WTC11 (cell line): ENCODE data around the gene CPVL. TPM values are rescaled to one million over a fixed set of nuclear protein-coding genes. Genes with fewer than 3 reads are reported as not detected.

Experiments used
- ATAC-seq: fragments of 200-7000 bp; cut with Tn5 transposase; 2 replicates; pipeline ENCODE4 v1.10.0; 2021; ENCODE audit warnings: mild to moderate bottlenecking, moderate library complexity
- CTCF ChIA-PET: fragments of 300-600 bp; sonication (Branson Sonifier 250); formaldehyde crosslinking; loops from one replicate; lab custom pipeline; 2021; ENCODE audit warnings: antibody characterized with exemption; lab: Charles Lee
- POLR2A ChIA-PET: fragments of 350-600 bp; sonication (Branson Sonifier 250); formaldehyde crosslinking; loops from one replicate; lab custom pipeline; 2021; ENCODE audit warnings: antibody characterized with exemption; lab: Charles Lee
- DNase-seq: peaks from one replicate; pipeline ENCODE4 v3.0.0; 2021; ENCODE audit warnings: low spot score
- H3K27ac Mint-ChIP-seq: 2 replicates; pipeline ENCODE4 v1.8.0; 2021; ENCODE audit warnings: mixed read lengths
- H3K27me3 Mint-ChIP-seq: 2 replicates; pipeline ENCODE4 v1.8.0; 2021; ENCODE audit warnings: low read depth, mild to moderate bottlenecking, moderate library complexity, mixed read lengths
- H3K36me3 Mint-ChIP-seq: 2 replicates; pipeline ENCODE4 v1.8.0; 2021; ENCODE audit warnings: mixed read lengths
- H3K4me1 Mint-ChIP-seq: 2 replicates; pipeline ENCODE4 v1.8.0; 2022; ENCODE audit warnings: mixed read lengths
- H3K4me3 Mint-ChIP-seq: 2 replicates; pipeline ENCODE4 v1.8.0; 2021; ENCODE audit warnings: mild to moderate bottlenecking, moderate library complexity, mixed read lengths
- H3K9me3 Mint-ChIP-seq: 2 replicates; pipeline ENCODE4 v1.8.0; 2021; ENCODE audit warnings: mixed read lengths
- CBFB ChIP-seq: sonication (generic); formaldehyde crosslinking; IDR thresholded peaks from 2 replicates; pipeline ENCODE4 v1.8.1; 2022; ENCODE audit warnings: mild to moderate bottlenecking, low read depth, missing genetic modification reagents
- CREB1 ChIP-seq: sonication (generic); formaldehyde crosslinking; IDR thresholded peaks from 2 replicates; pipeline ENCODE4 v1.8.0; 2023; ENCODE audit warnings: mild to moderate bottlenecking, missing genetic modification reagents
- ESRRA ChIP-seq: sonication (generic); formaldehyde crosslinking; IDR thresholded peaks from 2 replicates; pipeline ENCODE4 v1.8.1; 2022; ENCODE audit warnings: mild to moderate bottlenecking, missing genetic modification reagents, borderline replicate concordance
- GABPB1 ChIP-seq: sonication (generic); formaldehyde crosslinking; IDR thresholded peaks from 2 replicates; pipeline ENCODE4 v1.8.1; 2023; ENCODE audit warnings: mild to moderate bottlenecking, missing genetic modification reagents
- GTF2I ChIP-seq: fragments of 250-450 bp; sonication (Bioruptor Pico); conservative IDR thresholded peaks from 2 replicates; pipeline ENCODE4 v1.4.0; 2021; ENCODE audit warnings: mild to moderate bottlenecking
- IRF2 ChIP-seq: sonication (generic); formaldehyde crosslinking; IDR thresholded peaks from 2 replicates; pipeline ENCODE4 v1.8.0; 2022; ENCODE audit warnings: low read depth, missing genetic modification reagents, borderline replicate concordance
- JAZF1 ChIP-seq: fragments of 250-450 bp; sonication (Bioruptor Pico); IDR thresholded peaks from 2 replicates; pipeline ENCODE4 v1.9.0; 2021; ENCODE audit warnings: moderate library complexity, mild to moderate bottlenecking, inconsistent platforms
- JUN ChIP-seq: sonication (generic); formaldehyde crosslinking; IDR thresholded peaks from 2 replicates; pipeline ENCODE4 v1.8.0; 2023; ENCODE audit warnings: mild to moderate bottlenecking, missing genetic modification reagents
- NFATC4 ChIP-seq: fragments of 250-450 bp; sonication (Bioruptor Pico); IDR thresholded peaks from 2 replicates; pipeline ENCODE4 v1.9.0; 2021; ENCODE audit warnings: mild to moderate bottlenecking
- NFYB ChIP-seq: sonication (generic); formaldehyde crosslinking; conservative IDR thresholded peaks from 2 replicates; pipeline ENCODE4 v1.8.0; 2022; ENCODE audit warnings: low read depth, missing genetic modification reagents
- NR2C2 ChIP-seq: sonication (generic); formaldehyde crosslinking; IDR thresholded peaks from 2 replicates; pipeline ENCODE4 v1.8.0; 2022; ENCODE audit warnings: mild to moderate bottlenecking, missing genetic modification reagents
- NR3C1 ChIP-seq: sonication (generic); formaldehyde crosslinking; conservative IDR thresholded peaks from 2 replicates; pipeline ENCODE4 v1.8.1; 2023; ENCODE audit warnings: low read depth, mild to moderate bottlenecking, missing genetic modification reagents
- PRRX2 ChIP-seq: fragments of 250-450 bp; sonication (Bioruptor Pico); IDR thresholded peaks from 2 replicates; pipeline ENCODE4 v1.8.0; 2021; ENCODE audit warnings: mild to moderate bottlenecking
- RELA ChIP-seq: sonication (generic); formaldehyde crosslinking; IDR thresholded peaks from 2 replicates; pipeline ENCODE4 v1.8.1; 2022; ENCODE audit warnings: missing genetic modification reagents, mild to moderate bottlenecking, borderline replicate concordance
- RORB ChIP-seq: fragments of 250-450 bp; sonication (Bioruptor Pico); IDR thresholded peaks from 2 replicates; pipeline ENCODE4 v1.9.0; 2021; ENCODE audit warnings: mild to moderate bottlenecking
- SMAD3 ChIP-seq: sonication (generic); formaldehyde crosslinking; IDR thresholded peaks from 2 replicates; pipeline ENCODE4 v1.8.0; 2022; ENCODE audit warnings: missing genetic modification reagents, mild to moderate bottlenecking, borderline replicate concordance
- SMAD4 ChIP-seq: sonication (generic); formaldehyde crosslinking; IDR thresholded peaks from 2 replicates; pipeline ENCODE4 v1.8.0; 2022; ENCODE audit warnings: mild to moderate bottlenecking, missing genetic modification reagents
- SP1 ChIP-seq: sonication (generic); formaldehyde crosslinking; conservative IDR thresholded peaks from 2 replicates; pipeline ENCODE4 v1.8.1; 2022; ENCODE audit warnings: missing genetic modification reagents
- TCF7 ChIP-seq: sonication (generic); formaldehyde crosslinking; IDR thresholded peaks from 2 replicates; pipeline ENCODE4 v1.8.0; 2022; ENCODE audit warnings: mild to moderate bottlenecking, low read depth, missing genetic modification reagents, moderate library complexity
- TEAD4 ChIP-seq: sonication (generic); formaldehyde crosslinking; IDR thresholded peaks from 2 replicates; pipeline ENCODE4 v1.8.0; 2022; ENCODE audit warnings: mild to moderate bottlenecking, missing genetic modification reagents
- ZNF263 ChIP-seq: sonication (generic); formaldehyde crosslinking; IDR thresholded peaks from 2 replicates; pipeline ENCODE4 v1.8.1; 2022; ENCODE audit warnings: low read depth, mild to moderate bottlenecking, moderate library complexity, missing genetic modification reagents
- ZNF317 ChIP-seq: sonication (generic); formaldehyde crosslinking; IDR thresholded peaks from 2 replicates; pipeline ENCODE4 v1.8.1; 2023; ENCODE audit warnings: low read depth, mild to moderate bottlenecking, moderate library complexity, missing genetic modification reagents, borderline replicate concordance
- ZNF423 ChIP-seq: fragments of 250-450 bp; sonication (Bioruptor Pico); IDR thresholded peaks from 2 replicates; pipeline ENCODE4 v2.1.2; 2022; ENCODE audit warnings: mild to moderate bottlenecking, moderate library complexity
- total RNA-seq: library from RNA; stranded (reverse); gene quantifications from 3 replicates; pipeline ENCODE4 v1.2.3, GENCODE V29; 2021
- TF ChIP-seq, protein P1 (sequence below): sonication (generic); formaldehyde crosslinking; IDR thresholded peaks from 2 replicates; pipeline ENCODE4 v1.8.1; 2023; ENCODE audit warnings: mild to moderate bottlenecking, missing genetic modification reagents
- TF ChIP-seq, protein P2 (sequence below): sonication (generic); formaldehyde crosslinking; IDR thresholded peaks from 2 replicates; pipeline ENCODE4 v1.8.1; 2022; ENCODE audit warnings: mild to moderate bottlenecking, moderate library complexity, missing genetic modification reagents
- TF ChIP-seq, protein P3 (sequence below): sonication (generic); formaldehyde crosslinking; IDR thresholded peaks from 2 replicates; pipeline ENCODE4 v1.8.0; 2023; ENCODE audit warnings: missing genetic modification reagents
- TF ChIP-seq, protein P4 (sequence below): sonication (generic); formaldehyde crosslinking; IDR thresholded peaks from 2 replicates; pipeline ENCODE4 v1.8.1; 2023; ENCODE audit warnings: mild to moderate bottlenecking, missing genetic modification reagents, moderate library complexity
- TF ChIP-seq, protein P5 (sequence below): fragments of 250-450 bp; sonication (Bioruptor Pico); conservative IDR thresholded peaks from 2 replicates; pipeline ENCODE4 v1.9.0; 2021; ENCODE audit warnings: mild to moderate bottlenecking
- TF ChIP-seq, protein P6 (sequence below): sonication (generic); formaldehyde crosslinking; IDR thresholded peaks from 2 replicates; pipeline ENCODE4 v1.8.1; 2023; ENCODE audit warnings: mild to moderate bottlenecking, moderate library complexity, missing genetic modification reagents

CPVL gene
- total RNA-seq, 1 experiment from 2014 or later: 34.2 TPM

DNA sequence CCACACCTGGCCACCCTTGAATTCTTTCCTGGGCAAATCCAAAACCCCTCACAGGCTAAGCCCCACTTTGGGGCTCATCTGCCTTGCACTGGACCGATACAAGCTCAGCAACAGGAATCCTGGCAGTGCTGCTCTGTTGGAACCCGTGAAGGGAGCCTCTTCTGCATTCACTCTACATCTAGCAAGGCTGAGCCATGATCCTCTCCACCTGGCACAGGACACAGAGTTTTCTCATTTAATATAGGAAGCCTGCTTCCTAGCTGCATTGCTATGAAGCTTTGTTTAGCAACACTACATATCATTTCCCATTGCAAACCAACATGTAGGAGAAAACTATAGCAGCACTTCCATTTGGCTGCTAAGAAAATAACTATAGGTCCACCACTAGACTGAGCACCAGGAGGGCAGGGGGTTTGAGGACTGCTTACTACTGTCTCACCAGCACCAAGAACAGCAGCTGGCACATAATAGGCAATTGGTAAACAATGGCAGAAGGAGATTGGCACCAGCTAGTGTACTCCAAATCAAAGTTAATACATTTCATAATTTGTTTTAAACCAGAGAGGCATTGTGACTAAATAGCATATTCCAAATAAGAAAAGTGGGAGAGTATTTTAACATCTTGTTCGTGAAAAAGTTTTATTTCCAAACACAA, 56.1 kb downstream of the CPVL start:
- POLR2A ChIA-PET: interaction anchor here (0.5 to 0.7 kb wide), 2 partner anchors 45 to 448 kb away, joined by 3 to 6 read pairs; no protein-coding TSS in a partner anchor
- TF ChIP-seq, protein P1, sequence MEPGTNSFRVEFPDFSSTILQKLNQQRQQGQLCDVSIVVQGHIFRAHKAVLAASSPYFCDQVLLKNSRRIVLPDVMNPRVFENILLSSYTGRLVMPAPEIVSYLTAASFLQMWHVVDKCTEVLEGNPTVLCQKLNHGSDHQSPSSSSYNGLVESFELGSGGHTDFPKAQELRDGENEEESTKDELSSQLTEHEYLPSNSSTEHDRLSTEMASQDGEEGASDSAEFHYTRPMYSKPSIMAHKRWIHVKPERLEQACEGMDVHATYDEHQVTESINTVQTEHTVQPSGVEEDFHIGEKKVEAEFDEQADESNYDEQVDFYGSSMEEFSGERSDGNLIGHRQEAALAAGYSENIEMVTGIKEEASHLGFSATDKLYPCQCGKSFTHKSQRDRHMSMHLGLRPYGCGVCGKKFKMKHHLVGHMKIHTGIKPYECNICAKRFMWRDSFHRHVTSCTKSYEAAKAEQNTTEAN (CRISPR knock-in tag): no peak
- TF ChIP-seq SP1 (CRISPR knock-in tag) (no peak), GABPB1 (no peak), PRRX2 (CRISPR knock-in tag) (no peak), NR2C2 (CRISPR knock-in tag) (no peak), RELA (no peak), JUN (CRISPR knock-in tag) (no peak), NFYB (CRISPR knock-in tag) (no peak), ZNF263 (CRISPR knock-in tag) (no peak), ZNF423 (CRISPR knock-in tag) (no peak), TCF7 (CRISPR knock-in tag) (no peak), IRF2 (CRISPR knock-in tag) (no peak), NFATC4 (CRISPR knock-in tag) (no peak), ESRRA (no peak)
- TF ChIP-seq, protein P2, sequence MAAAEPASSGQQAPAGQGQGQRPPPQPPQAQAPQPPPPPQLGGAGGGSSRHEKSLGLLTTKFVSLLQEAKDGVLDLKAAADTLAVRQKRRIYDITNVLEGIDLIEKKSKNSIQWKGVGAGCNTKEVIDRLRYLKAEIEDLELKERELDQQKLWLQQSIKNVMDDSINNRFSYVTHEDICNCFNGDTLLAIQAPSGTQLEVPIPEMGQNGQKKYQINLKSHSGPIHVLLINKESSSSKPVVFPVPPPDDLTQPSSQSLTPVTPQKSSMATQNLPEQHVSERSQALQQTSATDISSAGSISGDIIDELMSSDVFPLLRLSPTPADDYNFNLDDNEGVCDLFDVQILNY (CRISPR knock-in tag): no peak
- TF ChIP-seq, protein P3, sequence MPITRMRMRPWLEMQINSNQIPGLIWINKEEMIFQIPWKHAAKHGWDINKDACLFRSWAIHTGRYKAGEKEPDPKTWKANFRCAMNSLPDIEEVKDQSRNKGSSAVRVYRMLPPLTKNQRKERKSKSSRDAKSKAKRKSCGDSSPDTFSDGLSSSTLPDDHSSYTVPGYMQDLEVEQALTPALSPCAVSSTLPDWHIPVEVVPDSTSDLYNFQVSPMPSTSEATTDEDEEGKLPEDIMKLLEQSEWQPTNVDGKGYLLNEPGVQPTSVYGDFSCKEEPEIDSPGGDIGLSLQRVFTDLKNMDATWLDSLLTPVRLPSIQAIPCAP (CRISPR knock-in tag): no peak
- H3K4me1 Mint-ChIP-seq: peaks cover 23% of the 10 kb centered on the region
- no peak overlapping the region for H3K4me3 Mint-ChIP-seq
- CTCF ChIA-PET: interaction anchor here (0.6 to 5.4 kb wide), 7 partner anchors 16 to 169 kb away, joined by 3 to 39 read pairs (median 6); partner anchors contain the start of genes CHN2 and TRIL
- ATAC-seq: no peak
- no peaks in the 10 kb centered on the region; the same call in 1 of the 2 replicates for H3K27me3 Mint-ChIP-seq
- H3K36me3 Mint-ChIP-seq: peaks cover 9% of the 10 kb centered on the region
- no peak for DNase-seq
- no peaks in the 10 kb centered on the region for H3K9me3 Mint-ChIP-seq
- H3K27ac Mint-ChIP-seq: no peak overlapping the region

DNA sequence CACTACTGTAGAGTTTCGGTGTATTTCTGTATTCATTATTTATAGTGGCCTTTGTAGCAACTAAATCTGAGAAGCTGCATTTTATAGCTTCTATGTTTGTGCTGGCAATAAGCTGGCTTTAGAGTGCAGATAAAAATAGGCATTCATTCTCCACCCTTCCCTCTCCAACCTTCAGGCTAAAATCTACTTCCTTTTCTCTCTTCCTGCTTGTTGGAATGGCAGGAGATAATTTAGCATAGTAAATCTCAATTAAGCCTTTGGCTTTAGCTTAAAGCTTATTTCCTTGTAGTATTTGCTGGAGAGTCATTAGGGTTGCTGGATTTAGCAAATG, 58.5 kb downstream of the CPVL start:
- DNase-seq: no peak
- no peak overlapping the region for H3K4me3 Mint-ChIP-seq
- peaks cover 20% of the 10 kb centered on the region for H3K4me1 Mint-ChIP-seq
- H3K36me3 Mint-ChIP-seq: peaks cover 4% of the 10 kb centered on the region; the same call in 1 of the 2 replicates
- H3K27ac Mint-ChIP-seq: no peak overlapping the region
- no peaks in the 10 kb centered on the region for H3K27me3 Mint-ChIP-seq
- CTCF ChIA-PET: interaction anchor here (0.6 to 1.9 kb wide), 8 partner anchors 99 to 209 kb away, joined by 3 to 18 read pairs (median 4); partner anchors contain the start of gene TRIL
- ATAC-seq: no peak
- POLR2A ChIA-PET: no interaction called here
- H3K9me3 Mint-ChIP-seq: no peaks in the 10 kb centered on the region
- no peak for TF ChIP-seq CREB1 (CRISPR knock-in tag)
- no peak for TF ChIP-seq RORB (CRISPR knock-in tag)
- no peak for TF ChIP-seq GTF2I (CRISPR knock-in tag)
- TF ChIP-seq, protein P4, sequence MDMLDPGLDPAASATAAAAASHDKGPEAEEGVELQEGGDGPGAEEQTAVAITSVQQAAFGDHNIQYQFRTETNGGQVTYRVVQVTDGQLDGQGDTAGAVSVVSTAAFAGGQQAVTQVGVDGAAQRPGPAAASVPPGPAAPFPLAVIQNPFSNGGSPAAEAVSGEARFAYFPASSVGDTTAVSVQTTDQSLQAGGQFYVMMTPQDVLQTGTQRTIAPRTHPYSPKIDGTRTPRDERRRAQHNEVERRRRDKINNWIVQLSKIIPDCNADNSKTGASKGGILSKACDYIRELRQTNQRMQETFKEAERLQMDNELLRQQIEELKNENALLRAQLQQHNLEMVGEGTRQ (CRISPR knock-in tag): no peak
- TF ChIP-seq TEAD4: no peak
- TF ChIP-seq NR3C1: no peak
- TF ChIP-seq PRRX2 (CRISPR knock-in tag): no peak
- TF ChIP-seq, protein P5, sequence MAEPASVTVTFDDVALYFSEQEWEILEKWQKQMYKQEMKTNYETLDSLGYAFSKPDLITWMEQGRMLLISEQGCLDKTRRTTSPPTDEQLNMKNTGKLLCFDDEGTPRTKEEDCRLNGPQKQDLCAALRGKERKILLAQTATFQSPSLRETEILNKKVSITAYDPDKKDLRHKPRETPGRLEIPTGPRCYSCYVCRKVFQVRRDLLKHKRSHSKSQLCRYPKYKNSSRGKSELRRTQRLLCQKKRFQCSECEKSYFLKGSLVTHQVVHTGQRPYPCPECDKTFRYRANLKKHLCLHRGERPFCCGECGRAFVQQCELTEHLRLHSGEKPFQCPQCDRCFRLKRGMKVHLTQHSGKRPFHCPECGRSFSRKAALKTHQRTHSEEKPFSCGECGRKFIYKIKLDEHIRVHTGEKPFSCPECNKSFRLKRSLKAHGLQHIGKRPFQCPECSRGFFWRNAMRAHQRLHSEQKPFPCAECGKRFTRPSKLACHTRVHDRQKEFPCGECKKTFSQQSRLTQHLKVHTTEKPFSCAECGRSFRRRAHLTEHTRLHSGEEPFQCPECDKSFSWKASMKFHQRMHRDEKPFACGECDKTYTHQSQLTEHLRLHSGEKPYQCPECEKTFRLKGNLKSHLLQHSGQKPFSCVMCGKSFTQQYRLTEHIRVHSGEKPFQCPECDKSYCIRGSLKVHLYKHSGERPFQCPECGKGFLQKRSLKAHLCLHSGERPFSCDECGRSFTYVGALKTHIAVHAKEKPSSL: no peak
- no peak for TF ChIP-seq ZNF317
- TF ChIP-seq CBFB: no peak
- no peak for TF ChIP-seq SMAD3 (CRISPR knock-in tag)
- TF ChIP-seq, protein P6, sequence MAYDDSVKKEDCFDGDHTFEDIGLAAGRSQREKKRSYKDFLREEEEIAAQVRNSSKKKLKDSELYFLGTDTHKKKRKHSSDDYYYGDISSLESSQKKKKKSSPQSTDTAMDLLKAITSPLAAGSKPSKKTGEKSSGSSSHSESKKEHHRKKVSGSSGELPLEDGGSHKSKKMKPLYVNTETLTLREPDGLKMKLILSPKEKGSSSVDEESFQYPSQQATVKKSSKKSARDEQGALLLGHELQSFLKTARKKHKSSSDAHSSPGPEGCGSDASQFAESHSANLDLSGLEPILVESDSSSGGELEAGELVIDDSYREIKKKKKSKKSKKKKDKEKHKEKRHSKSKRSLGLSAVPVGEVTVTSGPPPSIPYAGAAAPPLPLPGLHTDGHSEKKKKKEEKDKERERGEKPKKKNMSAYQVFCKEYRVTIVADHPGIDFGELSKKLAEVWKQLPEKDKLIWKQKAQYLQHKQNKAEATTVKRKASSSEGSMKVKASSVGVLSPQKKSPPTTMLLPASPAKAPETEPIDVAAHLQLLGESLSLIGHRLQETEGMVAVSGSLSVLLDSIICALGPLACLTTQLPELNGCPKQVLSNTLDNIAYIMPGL: no peak
- no peak for TF ChIP-seq JAZF1 (CRISPR knock-in tag)
- TF ChIP-seq SMAD4 (CRISPR knock-in tag): no peak
